ENCODE data around the gene PDE10A. TPM values are rescaled to one million over a fixed set of nuclear protein-coding genes. Genes with fewer than 3 reads are reported as not detected.

The PDE10A gene
- total and polyA plus RNA-seq, 2 of the 13 experiments (the other 11 are each of a cell fraction or from before 2014, with no cell fraction given) = not detected

GRCh38 chr6:165701005-165701404 lies 38.0 kb upstream of the PDE10A start:
- H3K4me2 ChIP-seq (ENCODE audit: low read depth, low read length) = no peak overlapping the region
- FAIRE-seq (no peak), ATAC-seq (no peak), DNase-seq (ENCODE audit: low spot score) (no peak)
- H3K27me3 ChIP-seq (ENCODE audit: control insufficient read depth in 1 of 2, insufficient read depth in 2 of 2, low read length in 2 of 2) = 0 out of 5 replicates have a peak, but pooled peaks cover 0 to 9% of the 10 kb centered on the region in 2 experiments
- H3K27ac ChIP-seq (ENCODE audit: extremely low read length, insufficient read depth, low read length) = no peak overlapping the region
- BruUV-seq (replicated peaks) = no TSS peak
- H2AFZ ChIP-seq (ENCODE audit: low read length) = no peak overlapping the region
- 20% methylated on average over 4 of the region's 4 CpGs for WGBS (ENCODE audit: low lambda C conversion rate)
- TF ChIP-seq RXRB (CRISPR knock-in tag; IDR thresholded peaks at IDR 0.05; ENCODE audit: borderline replicate concordance) = no peak
- no peak for TF ChIP-seq CHD4 (IDR thresholded peaks at IDR 0.05; ENCODE audit: borderline replicate concordance, low read length)
- no peak for TF ChIP-seq ZNF768 (CRISPR knock-in tag; IDR thresholded peaks at IDR 0.05)
- no peaks in the 10 kb centered on the region for H3K4me1 ChIP-seq (ENCODE audit: insufficient read depth, low read length)
- no peaks in the 10 kb centered on the region for H3K79me2 ChIP-seq (ENCODE audit: insufficient read depth, low read length)
- CTCF ChIA-PET (ENCODE audit: low intra/inter-chr PET ratio, low total read pairs) = no interaction called here
- no peak overlapping the region for H3K4me3 ChIP-seq (replicated peaks in 1 of 3; ENCODE audit: insufficient read depth in 1 of 3, low read depth in 2 of 3, low read length in 3 of 3)
- H3K9ac ChIP-seq (ENCODE audit: insufficient read depth, low read depth, low read length) = no peak overlapping the region
- POLR2A ChIA-PET = no interaction called here
- no peaks in the 10 kb centered on the region for H3K9me3 ChIP-seq (ENCODE audit: low read length)
- intact Hi-C loops (cut with micrococcal nuclease; ENCODE audit: unreplicated experiment) = no loop called here
- in situ Hi-C loops (cut with HindIII; ENCODE audit: extremely low pct_ligation_motif_present, low pct_unique_long_range_greater_than_20kb) = no loop called here
- H4K20me1 ChIP-seq (ENCODE audit: insufficient read depth, low read length) = no peaks in the 10 kb centered on the region
- no peaks in the 10 kb centered on the region for H3K36me3 ChIP-seq (replicated peaks in 1 of 2; ENCODE audit: control insufficient read depth in 1 of 2, insufficient read depth in 2 of 2, low read length in 2 of 2)

- H3K27ac ChIP-seq (ENCODE audit: extremely low read length, insufficient read depth, low read length) = no peak overlapping the region
- DNase-seq (ENCODE audit: low spot score) (no peak), FAIRE-seq (no peak), ATAC-seq (no peak)
- no TSS peak for BruUV-seq (replicated peaks)
- ChIA-PET CTCF (ENCODE audit: low intra/inter-chr PET ratio, low total read pairs) (no interaction called here), POLR2A (no interaction called here)
- H3K27me3 ChIP-seq (ENCODE audit: control insufficient read depth in 1 of 2, insufficient read depth in 2 of 2, low read length in 2 of 2) = peaks cover 0 to 10% of the 10 kb centered on the region in 2 experiments; a peak in 1 of 5 replicates
- H3K4me3 ChIP-seq (replicated peaks in 1 of 3; ENCODE audit: insufficient read depth in 1 of 3, low read depth in 2 of 3, low read length in 3 of 3) = no peak overlapping the region
- intact Hi-C loops (cut with micrococcal nuclease; ENCODE audit: unreplicated experiment) = no loop called here
- no peaks in the 10 kb centered on the region for H3K9me3 ChIP-seq (ENCODE audit: low read length)
- H2AFZ ChIP-seq (ENCODE audit: low read length) = no peak overlapping the region
- in situ Hi-C loops (cut with HindIII; ENCODE audit: extremely low pct_ligation_motif_present, low pct_unique_long_range_greater_than_20kb) = no loop called here
- H3K36me3 ChIP-seq (replicated peaks in 1 of 2; ENCODE audit: control insufficient read depth in 1 of 2, insufficient read depth in 2 of 2, low read length in 2 of 2) = no peaks in the 10 kb centered on the region
- no peaks in the 10 kb centered on the region for H3K79me2 ChIP-seq (ENCODE audit: insufficient read depth, low read length)
- no peaks in the 10 kb centered on the region for H4K20me1 ChIP-seq (ENCODE audit: insufficient read depth, low read length)
- no peaks in the 10 kb centered on the region for H3K4me1 ChIP-seq (ENCODE audit: insufficient read depth, low read length)
- no peak for TF ChIP-seq EZH2 (conservative IDR thresholded peaks at IDR 0.05; ENCODE audit: low read depth, low read length)
- no peak for TF ChIP-seq GPN1 (CRISPR knock-in tag; IDR thresholded peaks at IDR 0.05; ENCODE audit: borderline replicate concordance)
- no peak overlapping the region for H3K9ac ChIP-seq (ENCODE audit: insufficient read depth, low read depth, low read length)
- no peak overlapping the region for H3K4me2 ChIP-seq (ENCODE audit: low read depth, low read length)
Observed at GRCh38 chr6:165698868-165699267, 35.8 kb upstream of the PDE10A start.

All from HepG2 (cell line).